Activated CD8-positive, alpha-beta memory T cell treated with anti-CD3 and anti-CD28 coated beads for 1 hour (primary cell): Measurements from ENCODE around the gene ANKRD36B.
"Not testable (repeated sequence)": the region's sequence is repeated elsewhere in the genome, so short reads cannot be mapped to it uniquely, and the experiment has no call there.

Source experiments
- DNase-seq, 2 donors: peaks; one replicate each; pipeline ENCODE4 v3.0.0-alpha.2; 2020; ENCODE audit warnings: low read depth in 1 of 2; ENCODE audit errors: extremely low read depth in 1 of 2

Gene ANKRD36B

GRCh38 chr2:97589598-97590510 is at the start of gene ANKRD36B:
Gene ANKRD36B (minus strand): TSS chr2:97589877. CDS start chr2:97589685, 192 bp downstream.
- peak in 1 of 2 donors; percentile 30 for DNase-seq

GRCh38 chr2:97626049-97626430 is 36.4 kb upstream of the ANKRD36B start:
- DNase-seq, result not testable (repeated sequence)

- DNase-seq, result not testable (repeated sequence)
These were observed 35.8 kb upstream of the ANKRD36B start for GRCh38 chr2:97625354-97626048.

GRCh38 chr2:97622976-97623375 is 33.3 kb upstream of the ANKRD36B start:
- not testable (repeated sequence) for DNase-seq

- not testable (repeated sequence) for DNase-seq
These were observed 30.8 kb upstream of the ANKRD36B start for GRCh38 chr2:97620492-97620891.

- not testable (repeated sequence) for DNase-seq
These were observed 29.5 kb upstream of the ANKRD36B start for GRCh38 chr2:97618939-97619827.

- no peak for DNase-seq
These were observed 28.2 kb upstream of the ANKRD36B start for GRCh38 chr2:97617911-97618310.

GRCh38 chr2:97615746-97616145 is 26.1 kb upstream of the ANKRD36B start:
- DNase-seq, result not testable (repeated sequence)

GRCh38 chr2:97611895-97612294 is 22.2 kb upstream of the ANKRD36B start:
- DNase-seq, result not testable (repeated sequence)

GRCh38 chr2:97608745-97609144 is 19.1 kb upstream of the ANKRD36B start:
- not testable (repeated sequence) for DNase-seq

- DNase-seq, result not testable (repeated sequence)
These were observed 16.1 kb upstream of the ANKRD36B start for GRCh38 chr2:97605524-97606339.

- DNase-seq, result not testable (repeated sequence)
These were observed 15.4 kb upstream of the ANKRD36B start for GRCh38 chr2:97605109-97605508.

GRCh38 chr2:97601537-97601936 is 11.9 kb upstream of the ANKRD36B start:
- not testable (repeated sequence) for DNase-seq

GRCh38 chr2:97596180-97596579 is 6.5 kb upstream of the ANKRD36B start:
- DNase-seq, result not testable (repeated sequence)

GRCh38 chr2:97593520-97593919 is 3.8 kb upstream of the ANKRD36B start:
- not testable (repeated sequence) for DNase-seq

- DNase-seq, result peak; percentile 37 to 41
These were observed 1.1 kb upstream of the ANKRD36B start for GRCh38 chr2:97590515-97591394.

GRCh38 chr2:97589257-97589597 is 450 bp downstream of the ANKRD36B start:
- not testable (repeated sequence) for DNase-seq

GRCh38 chr2:97565674-97566073 is 24.0 kb downstream of the ANKRD36B start:
- DNase-seq, result not testable (repeated sequence)

GRCh38 chr2:97552406-97552805 is 37.3 kb downstream of the ANKRD36B start:
- not testable (repeated sequence) for DNase-seq
